SK-N-SH treated with all-trans-retinoic acid at 6 μM for 48 hours (cell line): Measurements from ENCODE around the gene FANCE.

ENCODE experiments used
- ESRRG ChIP-seq: fragments of 250-450 bp; sonication (Bioruptor Pico); IDR thresholded peaks from 2 replicates; pipeline ENCODE4 v1.6.1; 2021; ENCODE audit warnings: mild to moderate bottlenecking
- TOX ChIP-seq: fragments of 250-450 bp; sonication (Bioruptor Pico); IDR thresholded peaks from 2 replicates; pipeline ENCODE4 v1.8.0; 2021; ENCODE audit warnings: mild to moderate bottlenecking, moderate library complexity, borderline replicate concordance
- ZNF70 ChIP-seq: fragments of 450-650 bp; formaldehyde crosslinking; IDR thresholded peaks from 2 replicates; pipeline ENCODE4 v1.5.0; 2020; ENCODE audit warnings: mild to moderate bottlenecking, moderate library complexity
- TF ChIP-seq, protein P1 (sequence below): fragments of 250-450 bp; sonication (Bioruptor Pico); IDR thresholded peaks from 2 replicates; pipeline ENCODE4 v1.5.0; 2020; ENCODE audit warnings: mild to moderate bottlenecking, moderate library complexity
- TF ChIP-seq, protein P2 (sequence below): fragments of 250-450 bp; sonication (Bioruptor Pico); IDR thresholded peaks from 2 replicates; pipeline ENCODE4 v1.8.0; 2020; ENCODE audit warnings: mild to moderate bottlenecking, moderate library complexity, borderline replicate concordance

DNA sequence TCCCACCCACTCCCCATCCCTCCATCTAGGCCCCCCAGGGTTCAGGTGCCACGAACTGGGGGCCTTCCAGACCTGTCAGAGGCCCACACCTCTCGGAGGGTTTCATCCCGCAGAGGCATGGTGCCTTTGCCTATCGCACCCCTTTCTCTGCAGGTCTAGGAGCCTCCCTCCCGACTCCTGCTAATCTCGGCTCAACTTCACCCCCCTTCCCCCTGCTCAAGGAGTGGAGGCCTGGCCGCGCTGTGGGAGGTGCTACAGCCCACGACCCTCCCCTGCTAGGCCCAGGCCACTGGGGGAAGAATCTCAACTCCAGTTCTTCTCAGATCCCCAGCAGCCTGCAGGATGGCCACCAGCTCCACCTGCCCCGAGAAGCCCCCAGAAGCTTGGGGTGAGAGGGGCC, 60.6 kb downstream of the FANCE start, which contains the start of gene TULP1:
- TF ChIP-seq ZNF70 (no peak), TOX (no peak), ESRRG (no peak)
- TF ChIP-seq, protein P1, sequence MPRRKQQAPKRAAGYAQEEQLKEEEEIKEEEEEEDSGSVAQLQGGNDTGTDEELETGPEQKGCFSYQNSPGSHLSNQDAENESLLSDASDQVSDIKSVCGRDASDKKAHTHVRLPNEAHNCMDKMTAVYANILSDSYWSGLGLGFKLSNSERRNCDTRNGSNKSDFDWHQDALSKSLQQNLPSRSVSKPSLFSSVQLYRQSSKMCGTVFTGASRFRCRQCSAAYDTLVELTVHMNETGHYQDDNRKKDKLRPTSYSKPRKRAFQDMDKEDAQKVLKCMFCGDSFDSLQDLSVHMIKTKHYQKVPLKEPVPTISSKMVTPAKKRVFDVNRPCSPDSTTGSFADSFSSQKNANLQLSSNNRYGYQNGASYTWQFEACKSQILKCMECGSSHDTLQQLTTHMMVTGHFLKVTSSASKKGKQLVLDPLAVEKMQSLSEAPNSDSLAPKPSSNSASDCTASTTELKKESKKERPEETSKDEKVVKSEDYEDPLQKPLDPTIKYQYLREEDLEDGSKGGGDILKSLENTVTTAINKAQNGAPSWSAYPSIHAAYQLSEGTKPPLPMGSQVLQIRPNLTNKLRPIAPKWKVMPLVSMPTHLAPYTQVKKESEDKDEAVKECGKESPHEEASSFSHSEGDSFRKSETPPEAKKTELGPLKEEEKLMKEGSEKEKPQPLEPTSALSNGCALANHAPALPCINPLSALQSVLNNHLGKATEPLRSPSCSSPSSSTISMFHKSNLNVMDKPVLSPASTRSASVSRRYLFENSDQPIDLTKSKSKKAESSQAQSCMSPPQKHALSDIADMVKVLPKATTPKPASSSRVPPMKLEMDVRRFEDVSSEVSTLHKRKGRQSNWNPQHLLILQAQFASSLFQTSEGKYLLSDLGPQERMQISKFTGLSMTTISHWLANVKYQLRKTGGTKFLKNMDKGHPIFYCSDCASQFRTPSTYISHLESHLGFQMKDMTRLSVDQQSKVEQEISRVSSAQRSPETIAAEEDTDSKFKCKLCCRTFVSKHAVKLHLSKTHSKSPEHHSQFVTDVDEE (CRISPR knock-in tag), result no peak
- TF ChIP-seq, protein P2, sequence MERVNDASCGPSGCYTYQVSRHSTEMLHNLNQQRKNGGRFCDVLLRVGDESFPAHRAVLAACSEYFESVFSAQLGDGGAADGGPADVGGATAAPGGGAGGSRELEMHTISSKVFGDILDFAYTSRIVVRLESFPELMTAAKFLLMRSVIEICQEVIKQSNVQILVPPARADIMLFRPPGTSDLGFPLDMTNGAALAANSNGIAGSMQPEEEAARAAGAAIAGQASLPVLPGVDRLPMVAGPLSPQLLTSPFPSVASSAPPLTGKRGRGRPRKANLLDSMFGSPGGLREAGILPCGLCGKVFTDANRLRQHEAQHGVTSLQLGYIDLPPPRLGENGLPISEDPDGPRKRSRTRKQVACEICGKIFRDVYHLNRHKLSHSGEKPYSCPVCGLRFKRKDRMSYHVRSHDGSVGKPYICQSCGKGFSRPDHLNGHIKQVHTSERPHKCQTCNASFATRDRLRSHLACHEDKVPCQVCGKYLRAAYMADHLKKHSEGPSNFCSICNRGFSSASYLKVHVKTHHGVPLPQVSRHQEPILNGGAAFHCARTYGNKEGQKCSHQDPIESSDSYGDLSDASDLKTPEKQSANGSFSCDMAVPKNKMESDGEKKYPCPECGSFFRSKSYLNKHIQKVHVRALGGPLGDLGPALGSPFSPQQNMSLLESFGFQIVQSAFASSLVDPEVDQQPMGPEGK (CRISPR knock-in tag), result no peak
